Natural killer cell (primary cell): ENCODE results near the gene ZMAT2. TPM values are rescaled to one million over a fixed set of nuclear protein-coding genes. Genes with fewer than 3 reads are reported as not detected.

ENCODE experiments used
- ATAC-seq, 3 donors: fragments of 150-1000 bp in 2 of 3; fragments of 200-7000 bp in 1 of 3; cut with Tn5 transposase; 1 replicate in 1 of 3; 2 replicates in 2 of 3; pipeline ENCODE4 v1.10.0; 2021; ENCODE audit warnings: mild to moderate bottlenecking in 2 of 3, moderate library complexity in 2 of 3
- DNase-seq, 2 donors: peaks; one replicate each; pipeline versions ENCODE4 v3.0.0 to v3.0.0-alpha.2; 2013 to 2021; ENCODE audit warnings: mixed read lengths in 1 of 2
- H3K27ac ChIP-seq: one replicate; pipeline ENCODE4 v1.5.1; 2013; ENCODE audit warnings: mild to moderate bottlenecking, low read length
- H3K27me3 ChIP-seq: one replicate; pipeline ENCODE4 v1.6.1; 2013; ENCODE audit warnings: low read length; ENCODE audit not compliant: control insufficient read depth, insufficient read depth
- H3K36me3 ChIP-seq: one replicate; pipeline ENCODE4 v1.6.1; 2013; ENCODE audit warnings: low read length; ENCODE audit not compliant: control insufficient read depth, insufficient read depth
- H3K4me1 ChIP-seq: one replicate; pipeline ENCODE4 v1.6.1; 2013; ENCODE audit warnings: low read length; ENCODE audit not compliant: control insufficient read depth, insufficient read depth
- H3K4me3 ChIP-seq: one replicate; pipeline ENCODE4 v1.5.1; 2013; ENCODE audit warnings: low read length
- H3K9me3 ChIP-seq: one replicate; pipeline ENCODE4 v1.6.1; 2013; ENCODE audit warnings: low read length; ENCODE audit not compliant: control insufficient read depth, insufficient read depth
- H3K27ac Mint-ChIP-seq, 2 donors: one replicate each; pipeline ENCODE4 v1.8.0; 2022; ENCODE audit warnings: mild to moderate bottlenecking in 2 of 2, mixed read lengths in 2 of 2, moderate library complexity in 1 of 2
- H3K27me3 Mint-ChIP-seq, 2 donors: one replicate each; pipeline ENCODE4 v1.8.0; 2022; ENCODE audit warnings: low read depth in 2 of 2, mixed read lengths in 2 of 2
- H3K36me3 Mint-ChIP-seq: one replicate; pipeline ENCODE4 v1.8.0; 2022; ENCODE audit warnings: mixed read lengths
- H3K4me1 Mint-ChIP-seq, 2 donors: one replicate each; pipeline ENCODE4 v1.8.0; 2022; ENCODE audit warnings: mixed read lengths in 2 of 2
- H3K4me3 Mint-ChIP-seq: one replicate; pipeline ENCODE4 v1.8.0; 2022; ENCODE audit warnings: mild to moderate bottlenecking, moderate library complexity, mixed read lengths
- H3K9me3 Mint-ChIP-seq, 2 donors: one replicate each; pipeline ENCODE4 v1.8.0; 2022; ENCODE audit warnings: mixed read lengths in 2 of 2
- CTCF ChIP-seq: fragments of 200-600 bp; IDR thresholded peaks from one replicate; pipeline ENCODE4 v1.8.0; 2022; ENCODE audit warnings: antibody characterized with exemption
- WGBS: methylation state at CpG from one replicate; pipeline ENCODE4 v1.1.7; 2013; ENCODE audit warnings: missing lambda C conversion rate; ENCODE audit not compliant: insufficient coverage; 5-methylcytosine and 5-hydroxymethylcytosine counted together
- intact Hi-C: fragments of 100-400 bp; cut with micrococcal nuclease; formaldehyde crosslinking; loops from one replicate; pipeline ENCODE4 v1.14.2; 2022
- total RNA-seq, 4 donors: library from RNA; stranded (reverse); fragments of 120-200 nt in 1 of 4; gene quantifications; one replicate each; pipeline versions ENCODE4 v1.2.3 to v1.2.4, GENCODE V29; 2013 to 2022

ZMAT2 gene
- total RNA-seq, 3 donors from 2014 or later (not counting 1 experiment from before 2014, with no cell fraction given), result 47.0 to 50.4 (median 49.5) TPM

- Mint-ChIP-seq H3K4me1 (no peaks in the 10 kb centered on the region), H3K4me3 (no peak overlapping the region), H3K27ac (no peak overlapping the region), H3K27me3 (peaks cover 14 to 20% of the 10 kb centered on the region in 2 donors), H3K36me3 (no peaks in the 10 kb centered on the region), H3K9me3 (peaks cover 0 to 2% of the 10 kb centered on the region in 2 donors)
- ATAC-seq, result no peak
- no peaks in the 10 kb centered on the region for H3K36me3 ChIP-seq
- DNase-seq, result no peak
- 75% methylated on average over 1 of the region's 1 CpG for WGBS
- intact Hi-C loops, result no loop called here
- no peak for TF ChIP-seq CTCF
- H3K4me1 ChIP-seq, result no peaks in the 10 kb centered on the region
- no peak overlapping the region for H3K27ac ChIP-seq
- H3K27me3 ChIP-seq, result peaks cover 2% of the 10 kb centered on the region
- no peak overlapping the region for H3K4me3 ChIP-seq
- peaks cover 3% of the 10 kb centered on the region for H3K9me3 ChIP-seq
Measured at GRCh38 chr5:140741967-140742366, 41.7 kb downstream of the ZMAT2 start.

GRCh38 chr5:140753561-140753960 lies 53.3 kb downstream of the ZMAT2 start:
- Histone ChIP-seq H3K4me3 (no peak overlapping the region), H3K27me3 (no peaks in the 10 kb centered on the region), H3K4me1 (no peaks in the 10 kb centered on the region), H3K36me3 (no peaks in the 10 kb centered on the region), H3K27ac (no peak overlapping the region), H3K9me3 (peaks cover 11% of the 10 kb centered on the region)
- H3K4me1 Mint-ChIP-seq, result no peaks in the 10 kb centered on the region
- peaks cover 35% of the 10 kb centered on the region for H3K36me3 Mint-ChIP-seq
- H3K27ac Mint-ChIP-seq, result no peak overlapping the region
- DNase-seq (no peak), ATAC-seq (no peak)
- 75% methylated on average over 5 of the region's 5 CpGs for WGBS
- H3K9me3 Mint-ChIP-seq, result peaks cover 25 to 34% of the 10 kb centered on the region in 2 donors
- no peak overlapping the region for H3K4me3 Mint-ChIP-seq
- intact Hi-C loops, result no loop called here
- peaks cover 0 to 11% of the 10 kb centered on the region in 2 donors for H3K27me3 Mint-ChIP-seq
- no peak for TF ChIP-seq CTCF

Other genes starting within 250 kb of the ZMAT2 start
- 1 to 10 TPM; 5.8 to 9.4 (median 6.0) TPM for gene EIF4EBP3, start 152.8 kb upstream of the ZMAT2 start, total RNA-seq
- 10 to 100 TPM; 42.2 to 66.4 (median 59.4) TPM for gene SRA1, start 143.0 kb upstream of the ZMAT2 start, total RNA-seq
- gene APBB3, start 135.8 kb upstream of the ZMAT2 start, total RNA-seq, result 10 to 100 TPM; 44.0 to 44.9 (median 44.4) TPM
- 10 to 100 TPM; 63.1 to 76.1 (median 72.3) TPM for gene SLC35A4, start 135.6 kb upstream of the ZMAT2 start, total RNA-seq
- gene CD14, start 67.3 kb upstream of the ZMAT2 start, total RNA-seq, result 10 to 100 TPM in 1 of 3 donors, 1 to 10 TPM in 2; 1.4 to 15.9 (median 7.0) TPM
- gene TMCO6, start 61.0 kb upstream of the ZMAT2 start, total RNA-seq, result 10 to 100 TPM; 17.9 to 19.5 (median 18.8) TPM
- gene NDUFA2, start 52.8 kb upstream of the ZMAT2 start, total RNA-seq, result 10 to 100 TPM; 41.0 to 48.3 (median 42.8) TPM
- 100 to 1,000 TPM; 144 to 204 (median 148) TPM for gene IK, start 52.6 kb upstream of the ZMAT2 start, total RNA-seq
- gene WDR55, start 35.5 kb upstream of the ZMAT2 start, total RNA-seq, result 10 to 100 TPM; 42.3 to 45.1 (median 43.3) TPM
- gene DND1, start 26.9 kb upstream of the ZMAT2 start, total RNA-seq, result 1 to 10 TPM in 2 of 3 donors, under 1 TPM in 1; 0.90 to 1.1 (median 1.1) TPM
- 10 to 100 TPM; 62.4 to 73.8 (median 68.3) TPM for gene HARS1, start 9.1 kb upstream of the ZMAT2 start, total RNA-seq
- gene HARS2, start 9.0 kb upstream of the ZMAT2 start, total RNA-seq, result 10 to 100 TPM; 42.5 to 48.4 (median 45.6) TPM
- not detected for gene PCDHA1, start 85.7 kb downstream of the ZMAT2 start, total RNA-seq
- gene PCDHA2, start 94.4 kb downstream of the ZMAT2 start, total RNA-seq, result not detected
- gene PCDHA3, start 100.6 kb downstream of the ZMAT2 start, total RNA-seq, result not detected
- gene PCDHA4, start 106.6 kb downstream of the ZMAT2 start, total RNA-seq, result not detected
- not detected for gene PCDHA5, start 121.2 kb downstream of the ZMAT2 start, total RNA-seq
- not detected for gene PCDHA6, start 127.5 kb downstream of the ZMAT2 start, total RNA-seq
- gene PCDHA7, start 133.8 kb downstream of the ZMAT2 start, total RNA-seq, result not detected
- gene PCDHA8, start 140.7 kb downstream of the ZMAT2 start, total RNA-seq, result not detected
- gene PCDHA9, start 147.9 kb downstream of the ZMAT2 start, total RNA-seq, result not detected
- not detected for gene PCDHA10, start 155.4 kb downstream of the ZMAT2 start, total RNA-seq
- gene PCDHA11, start 168.5 kb downstream of the ZMAT2 start, total RNA-seq, result not detected
- gene PCDHA12, start 174.9 kb downstream of the ZMAT2 start, total RNA-seq, result not detected
- gene PCDHA13, start 181.7 kb downstream of the ZMAT2 start, total RNA-seq, result not detected
- gene PCDHAC1, start 225.9 kb downstream of the ZMAT2 start, total RNA-seq, result not detected